GM23248 (cell line): Measurements from ENCODE around the gene RGL4.

Source experiments
- EZH2 ChIP-seq: fragments of 200-600 bp; sonication (generic); IDR thresholded peaks from 2 replicates; pipeline ENCODE4 v1.6.1; 2018; ENCODE audit warnings: antibody characterized with exemption, mild to moderate bottlenecking; ENCODE audit not compliant: insufficient read depth, poor library complexity, severe bottlenecking
- EZH2phosphoT487 ChIP-seq: fragments of 200-600 bp; sonication (generic); IDR thresholded peaks from 2 replicates; pipeline ENCODE4 v1.6.1; 2018; ENCODE audit warnings: antibody characterized with exemption, moderate library complexity, mild to moderate bottlenecking, low read depth; ENCODE audit not compliant: insufficient read depth

DNA sequence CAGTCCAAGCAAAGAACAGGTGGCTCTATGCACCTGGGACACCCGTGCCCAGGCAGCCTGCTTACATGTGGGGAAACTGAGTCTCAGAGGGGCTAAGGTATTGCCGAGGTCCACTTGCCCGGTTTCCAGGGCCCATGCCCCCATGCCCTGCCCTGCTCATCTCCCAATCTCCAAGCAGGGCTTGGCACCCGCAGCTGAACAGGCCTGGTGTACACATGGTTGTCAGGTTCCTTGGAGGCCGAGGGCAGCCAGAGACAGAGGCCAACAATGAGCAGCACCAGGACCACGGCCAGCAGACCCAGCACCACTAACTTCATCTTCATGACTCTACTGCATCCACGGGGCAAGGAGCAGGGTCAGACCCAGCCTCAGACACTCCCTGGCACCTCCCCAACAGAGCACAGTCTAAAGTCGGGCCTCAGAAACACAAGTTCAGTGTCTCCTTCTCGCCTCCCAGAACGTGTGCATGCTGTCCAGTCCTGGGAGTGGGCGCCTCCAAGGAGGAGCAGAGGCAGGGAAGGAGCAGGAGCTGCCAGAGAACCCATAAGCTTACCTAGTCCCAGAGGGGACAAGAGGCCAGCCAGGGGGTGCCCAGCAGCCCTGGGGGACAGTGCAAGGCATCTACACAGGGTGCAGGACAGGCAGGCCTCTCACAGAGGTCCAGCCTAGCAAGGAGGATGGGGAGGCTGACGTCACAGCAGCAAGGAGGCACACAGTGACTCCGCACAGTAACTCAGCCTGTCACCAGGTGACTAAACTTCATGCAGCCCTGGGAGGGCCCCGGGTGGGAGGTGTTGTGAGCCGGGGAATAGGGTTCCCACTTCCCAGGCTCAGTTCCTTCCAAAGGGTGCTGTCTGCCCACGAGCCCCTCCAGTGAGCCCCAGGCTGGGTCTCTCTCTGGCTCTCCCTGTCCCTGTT lies 20.2 kb upstream of the RGL4 start:
- TF ChIP-seq EZH2phosphoT487 (no peak), EZH2 (no peak)
